Measurements from ENCODE around the gene STPG1. TPM values are rescaled to one million over a fixed set of nuclear protein-coding genes. Genes with fewer than 3 reads are reported as not detected.

Gene STPG1
- total RNA-seq, 2 donors from 2014 or later: 9.8 to 10.8 TPM

GRCh38 chr1:24347159-24347934, 66.2 kb downstream of the STPG1 start:
- H3K4me3 ChIP-seq: no peak overlapping the region
- no peaks in the 10 kb centered on the region for H3K9me3 ChIP-seq
- peaks cover 13% of the 10 kb centered on the region for H3K4me1 ChIP-seq (replicated peaks)
- TF ChIP-seq POLR2AphosphoS5 (IDR thresholded peaks at IDR 0.05): no peak
- TF ChIP-seq POLR2A (IDR thresholded peaks at IDR 0.05): no peak
- TF ChIP-seq CTCF (IDR thresholded peaks at IDR 0.05): no peak
- no peak overlapping the region for H3K27ac ChIP-seq
- WGBS: 64% methylated on average over 19 of the region's 19 CpGs
- H3K27me3 ChIP-seq (replicated peaks; ENCODE audit: insufficient read depth): no peaks in the 10 kb centered on the region
- no peak for DNase-seq (ENCODE audit: low spot score)
- intact Hi-C loops (cut with DNase I): no loop called here
- H3K36me3 ChIP-seq: no peaks in the 10 kb centered on the region

GRCh38 chr1:24345334-24345733, 68.2 kb downstream of the STPG1 start:
- WGBS: 16% methylated on average over 5 of the region's 5 CpGs
- Histone ChIP-seq H3K27ac (no peak overlapping the region), H3K9me3 (no peaks in the 10 kb centered on the region), H3K4me3 (no peak overlapping the region), H3K4me1 (replicated peaks) (peaks cover 13% of the 10 kb centered on the region), H3K36me3 (no peaks in the 10 kb centered on the region), H3K27me3 (replicated peaks; ENCODE audit: insufficient read depth) (no peaks in the 10 kb centered on the region)
- intact Hi-C loops (cut with DNase I): no loop called here
- peak; percentile 48 for DNase-seq (ENCODE audit: low spot score)
- TF ChIP-seq CTCF (IDR thresholded peaks at IDR 0.05) (no peak), POLR2AphosphoS5 (IDR thresholded peaks at IDR 0.05) (peak; percentile 77), POLR2A (IDR thresholded peaks at IDR 0.05) (no peak)

- whole genome bisulfite sequencing: 90% methylated on average over 8 of the region's 8 CpGs
- intact Hi-C loops (cut with DNase I): no loop called here
- no peak for DNase-seq (ENCODE audit: low spot score)
Measured at GRCh38 chr1:24344090-24344742, 69.4 kb downstream of the STPG1 start.

GRCh38 chr1:24343412-24344089, 70.0 kb downstream of the STPG1 start:
- Histone ChIP-seq H3K4me1 (replicated peaks) (peaks cover 13% of the 10 kb centered on the region), H3K36me3 (no peaks in the 10 kb centered on the region), H3K27me3 (replicated peaks; ENCODE audit: insufficient read depth) (no peaks in the 10 kb centered on the region), H3K4me3 (no peak overlapping the region), H3K9me3 (no peaks in the 10 kb centered on the region), H3K27ac (peak overlapping the region; percentile 32 to 62)
- DNase-seq (ENCODE audit: low spot score): peak; percentile 72
- no peak for TF ChIP-seq CTCF (IDR thresholded peaks at IDR 0.05)
- TF ChIP-seq POLR2AphosphoS5 (IDR thresholded peaks at IDR 0.05): peak; percentile 86
- intact Hi-C loops (cut with DNase I): no loop called here
- WGBS: 63% methylated on average over 13 of the region's 13 CpGs

More at GRCh38 chr1:24344090-24344742, 69.4 kb downstream of the STPG1 start:
- H3K36me3 ChIP-seq: no peaks in the 10 kb centered on the region
- TF ChIP-seq POLR2A (IDR thresholded peaks at IDR 0.05) (no peak), CTCF (IDR thresholded peaks at IDR 0.05) (no peak), POLR2AphosphoS5 (IDR thresholded peaks at IDR 0.05) (no peak)
- peak overlapping the region; percentile 32 to 62 for H3K27ac ChIP-seq
- no peaks in the 10 kb centered on the region for H3K27me3 ChIP-seq (replicated peaks; ENCODE audit: insufficient read depth)
- peaks cover 13% of the 10 kb centered on the region for H3K4me1 ChIP-seq (replicated peaks)
- H3K9me3 ChIP-seq: no peaks in the 10 kb centered on the region
- no peak overlapping the region for H3K4me3 ChIP-seq
